Measurements from ENCODE around the gene HUS1.
"Not testable (repeated sequence)": the region's sequence is repeated elsewhere in the genome, so short reads cannot be mapped to it uniquely, and the experiment has no call there.

The HUS1 gene

GRCh38 chr7:47944536-47945260 lies 34.7 kb downstream of the HUS1 start:
- no peak for DNase-seq (ENCODE audit: low read depth)

DNA sequence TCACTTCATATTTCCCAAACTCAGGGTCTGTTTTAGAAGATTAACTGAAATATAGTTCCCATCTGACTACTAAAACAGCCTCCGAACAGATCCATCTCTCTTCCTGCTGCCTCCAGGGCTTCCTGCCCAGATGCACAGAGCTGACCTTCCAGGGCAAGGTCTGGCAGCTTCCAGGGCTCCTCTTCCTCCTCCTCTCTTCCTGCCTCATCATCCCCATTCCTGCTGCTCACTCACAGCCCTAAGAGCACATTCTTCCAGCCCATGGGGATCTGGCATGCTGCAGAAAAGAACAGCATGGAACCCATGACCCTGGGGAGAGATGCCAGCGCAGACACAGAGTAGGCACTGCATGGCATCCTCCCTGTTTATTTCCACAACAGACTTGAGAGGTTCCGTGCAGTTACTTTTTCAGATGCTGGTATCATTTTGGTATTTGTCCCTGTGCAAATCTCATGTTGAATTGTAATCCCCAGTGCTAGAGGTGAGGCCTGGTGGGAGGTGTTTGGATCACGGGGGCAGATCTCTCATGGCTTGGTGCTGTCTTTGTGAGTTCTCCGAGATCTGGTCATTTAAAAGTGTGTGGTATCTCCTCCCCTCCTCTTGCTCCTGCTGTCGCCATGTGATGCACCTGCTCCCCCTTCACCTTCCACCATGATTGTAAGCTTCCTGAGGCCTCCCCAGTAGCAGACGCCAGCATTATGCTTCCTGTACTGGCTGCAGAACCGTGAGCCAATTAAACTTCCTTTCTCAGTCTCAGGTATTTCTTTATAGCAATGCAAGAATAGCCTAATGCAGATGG lies 35.5 kb downstream of the HUS1 start:
- DNase-seq (ENCODE audit: low read depth), result no peak

DNA sequence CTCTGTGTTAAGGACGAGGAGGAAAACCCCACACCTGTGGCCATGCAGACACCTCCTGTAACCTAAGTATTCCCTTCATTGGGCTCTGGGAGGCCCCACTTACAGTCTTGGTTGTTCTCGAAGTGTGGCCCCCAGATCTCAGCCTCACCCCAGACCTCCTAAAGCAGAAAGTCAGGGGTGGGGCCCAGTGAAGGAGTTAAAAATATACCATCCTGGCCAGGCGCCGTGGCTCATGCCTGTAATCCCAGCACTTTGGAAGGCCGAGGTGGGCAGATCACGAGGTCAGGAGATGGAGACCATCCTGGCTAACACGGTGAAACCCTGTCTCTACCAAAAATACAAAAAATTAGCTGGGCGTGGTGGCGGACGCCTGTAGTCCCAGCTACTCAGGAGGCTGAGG lies 36.8 kb downstream of the HUS1 start:
- not testable (repeated sequence) for DNase-seq (ENCODE audit: low read depth)

- DNase-seq (ENCODE audit: low read depth), result no peak
Observed at GRCh38 chr7:47942132-47942531, 37.3 kb downstream of the HUS1 start.

- DNase-seq (ENCODE audit: low read depth), result no peak
Observed at GRCh38 chr7:47941136-47941844, 38.1 kb downstream of the HUS1 start.

DNA sequence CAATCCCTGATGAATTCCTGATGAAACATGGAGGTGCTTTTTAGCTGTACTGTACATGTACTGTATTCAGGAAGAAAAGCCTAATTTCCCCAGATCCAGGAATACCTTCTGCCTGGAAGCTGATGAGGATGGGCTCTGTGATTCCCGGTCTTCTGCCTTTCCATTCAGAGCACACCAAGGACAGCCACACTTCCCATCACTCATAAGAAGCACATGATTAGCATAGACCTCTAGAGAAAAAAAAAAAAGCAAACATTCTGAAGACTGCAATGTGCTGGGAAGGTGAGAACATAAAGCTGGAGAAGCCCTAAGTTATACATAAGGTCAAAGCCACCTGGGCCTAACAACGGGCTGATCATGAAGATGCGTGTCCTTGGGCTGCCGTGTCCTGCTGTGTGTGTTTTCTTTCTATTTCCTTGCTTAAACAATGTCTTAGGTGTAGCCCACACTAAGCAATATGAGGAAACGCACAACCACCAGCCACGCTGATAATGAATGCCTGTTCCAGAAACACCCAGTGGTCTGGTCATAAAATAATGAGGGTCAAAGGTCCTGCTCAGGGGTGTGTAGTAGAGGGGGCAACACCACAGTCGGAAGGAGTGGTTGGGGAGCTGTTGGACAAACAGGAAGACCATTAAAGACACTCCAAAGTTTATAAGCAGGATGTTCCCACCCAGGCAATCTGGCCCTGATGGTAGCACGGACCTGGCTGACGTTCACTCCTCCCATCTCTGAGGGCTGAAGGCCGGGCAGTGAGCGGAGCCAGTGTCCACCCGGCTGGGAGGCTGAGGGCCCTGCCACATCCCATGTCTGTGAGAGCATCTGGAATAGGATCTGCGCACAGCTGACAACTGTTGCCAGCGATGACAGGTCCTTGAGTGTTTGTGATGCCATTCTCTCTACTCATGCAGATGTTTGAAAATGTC lies 39.1 kb downstream of the HUS1 start:
- DNase-seq (ENCODE audit: low read depth), result no peak

DNA sequence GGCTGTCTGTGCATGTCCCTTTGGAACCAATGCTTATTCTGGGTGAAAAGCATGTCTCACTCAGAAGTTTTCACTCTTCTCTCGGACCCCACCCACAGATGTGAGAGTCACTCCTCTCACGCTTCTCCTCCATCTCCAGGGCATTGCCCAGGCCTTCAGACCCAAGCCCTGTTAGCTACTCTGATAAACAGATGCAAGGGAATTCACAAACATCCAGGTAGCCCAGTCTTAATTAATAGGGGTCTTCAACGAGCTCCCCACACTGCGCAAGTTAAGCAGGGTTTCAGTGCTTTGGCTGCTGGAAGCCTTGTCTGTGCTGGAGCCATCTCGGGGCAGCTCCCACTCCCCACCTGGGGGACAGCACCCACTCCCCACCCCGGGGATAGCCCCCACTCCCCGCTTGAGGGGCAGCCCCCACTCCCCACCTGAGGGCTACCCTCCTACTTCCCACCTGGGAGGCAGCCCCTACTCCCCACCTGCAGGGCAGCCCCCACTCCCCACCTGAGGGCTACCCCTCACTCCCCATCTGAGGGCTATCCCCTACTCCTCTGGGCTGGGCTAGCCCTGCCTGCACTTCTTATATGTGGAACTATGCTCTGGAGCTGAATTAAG lies 39.9 kb downstream of the HUS1 start:
- no peak for DNase-seq (ENCODE audit: low read depth)

- no peak for DNase-seq (ENCODE audit: low read depth)
Observed at GRCh38 chr7:47938574-47939165, 40.7 kb downstream of the HUS1 start.

DNA sequence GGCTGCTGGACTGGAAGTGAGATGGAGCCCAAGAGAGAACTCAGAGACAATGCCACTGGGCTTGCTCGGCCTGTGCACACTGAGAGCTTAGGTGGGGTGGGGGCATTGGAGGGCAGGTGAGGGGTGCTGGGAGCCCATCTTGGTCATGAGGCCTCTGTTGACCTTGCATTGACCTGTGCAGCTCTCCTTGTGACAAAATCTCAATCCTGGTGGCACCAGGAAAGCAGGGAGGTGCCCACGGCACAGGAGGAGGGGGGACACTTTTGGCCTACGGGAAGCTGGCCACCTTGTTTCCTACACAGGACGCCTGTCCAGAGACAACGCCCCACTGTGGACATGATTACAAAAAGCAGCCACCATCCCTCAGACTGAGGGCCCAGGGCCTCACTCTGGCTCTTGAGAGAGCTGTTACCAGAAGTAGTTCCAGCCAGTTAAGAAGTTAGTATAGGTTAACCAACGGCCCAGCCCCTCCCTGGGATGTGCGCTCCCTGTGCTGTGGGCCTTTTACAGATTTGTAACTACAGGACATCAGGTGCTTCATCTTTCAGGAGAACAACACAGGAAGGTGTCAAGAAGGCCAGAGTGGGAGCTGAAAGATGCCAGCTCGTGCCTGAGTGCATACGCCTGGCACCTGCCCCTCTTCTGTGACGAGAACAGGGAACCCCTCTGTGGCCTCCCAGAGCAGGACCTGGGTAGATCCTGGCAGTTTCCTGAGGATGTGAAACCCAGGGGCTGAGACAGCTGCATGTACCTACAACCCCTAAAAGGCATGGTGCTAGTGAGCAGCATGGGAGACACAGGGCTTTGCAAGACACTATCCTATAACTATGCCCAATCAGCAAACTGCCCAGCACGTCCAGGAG lies 41.5 kb downstream of the HUS1 start:
- no peak for DNase-seq (ENCODE audit: low read depth)

GRCh38 chr7:47937065-47937687 lies 42.2 kb downstream of the HUS1 start:
- DNase-seq (ENCODE audit: low read depth), result no peak

DNA sequence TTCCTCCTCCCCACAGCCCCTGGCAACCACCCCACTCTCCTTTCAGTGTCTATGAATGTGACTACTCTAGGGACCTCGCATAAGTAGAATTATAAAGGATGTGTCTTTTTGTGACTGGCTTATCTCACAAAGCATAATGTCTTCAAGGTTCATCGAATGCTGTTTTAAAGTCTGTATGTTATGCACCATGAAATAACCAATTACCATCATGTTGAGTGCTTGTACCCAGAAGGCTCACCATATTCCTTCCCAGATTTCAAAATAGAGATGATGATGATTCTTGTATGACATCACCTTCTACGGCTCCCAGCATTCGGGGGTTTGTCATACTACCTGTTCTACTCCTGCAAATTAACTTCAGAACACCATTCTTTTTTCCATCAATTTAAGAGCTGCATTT lies 43.1 kb downstream of the HUS1 start:
- DNase-seq (ENCODE audit: low read depth), result no peak

GRCh38 chr7:47935336-47935735 lies 44.1 kb downstream of the HUS1 start:
- no peak for DNase-seq (ENCODE audit: low read depth)

DNA sequence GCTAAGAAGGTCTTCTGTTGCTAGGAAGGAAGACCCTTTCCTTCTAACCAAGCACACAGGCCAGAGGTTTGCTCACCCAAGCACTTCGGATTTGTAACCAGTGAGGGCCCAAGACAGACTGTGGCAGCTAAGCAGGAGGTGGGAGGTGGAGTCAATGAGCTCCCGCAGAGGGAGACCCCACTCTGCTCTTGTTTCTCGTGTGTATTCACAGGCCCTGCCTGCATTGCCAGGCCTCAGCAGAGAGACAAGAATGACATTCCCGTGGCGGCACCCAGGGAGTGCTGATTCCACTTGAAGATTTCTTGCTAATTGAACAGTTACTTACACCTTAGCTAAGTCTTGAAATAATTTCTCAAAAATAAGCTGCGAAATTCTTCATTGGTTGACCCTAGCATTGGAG lies 44.6 kb downstream of the HUS1 start:
- DNase-seq (ENCODE audit: low read depth), result no peak

- no peak for DNase-seq (ENCODE audit: low read depth)
Observed at GRCh38 chr7:47933215-47933614, 46.2 kb downstream of the HUS1 start.

DNA sequence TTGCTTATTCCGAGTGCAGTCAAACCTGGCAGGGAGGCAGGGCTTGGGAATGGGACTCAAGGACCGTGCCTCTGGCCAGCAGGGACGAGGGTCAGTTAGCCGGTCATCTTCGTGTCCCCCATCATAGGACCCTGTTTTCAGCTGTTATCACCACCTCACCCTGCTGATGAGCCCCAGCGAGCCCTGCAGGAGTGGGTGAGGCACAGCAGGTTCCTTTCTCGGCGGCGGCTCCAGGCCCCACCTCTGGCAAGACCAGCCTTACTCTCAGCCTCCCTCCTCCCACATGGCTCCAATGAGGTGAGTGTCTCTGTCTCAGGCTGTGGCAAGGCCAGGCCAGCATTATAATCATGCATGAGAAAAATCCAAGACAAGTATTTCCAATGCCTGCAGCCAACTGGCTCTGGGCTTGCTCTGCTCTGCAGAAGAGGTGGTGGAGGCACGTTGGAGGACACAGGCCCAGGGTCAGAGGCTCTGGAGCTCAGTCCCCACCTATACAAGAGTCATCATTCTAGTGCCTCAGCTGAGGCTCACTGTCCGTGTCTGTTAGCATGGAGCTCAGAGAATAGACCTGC lies 46.9 kb downstream of the HUS1 start:
- no peak for DNase-seq (ENCODE audit: low read depth)

- no peak for DNase-seq (ENCODE audit: low read depth)
Observed at GRCh38 chr7:47932016-47932415, 47.4 kb downstream of the HUS1 start.

- DNase-seq (ENCODE audit: low read depth), result no peak
Observed at GRCh38 chr7:47931005-47932004, 48.1 kb downstream of the HUS1 start.

GRCh38 chr7:47924266-47924665 lies 55.1 kb downstream of the HUS1 start:
- no peak for DNase-seq (ENCODE audit: low read depth)

Data from stimulated activated CD8-positive, alpha-beta memory T cell treated with anti-CD3 and anti-CD28 coated beads, Interleukin-7, amount 100 ng/mL, for 24 hours (primary cell).